NB4 (cell line): ENCODE measurements around the gene AKAP7.

Experiments used
- MYC ChIP-seq: IDR thresholded peaks from 2 replicates; pipeline ENCODE4 v1.6.1; 2011; ENCODE audit warnings: low read depth, low read length
- POLR2A ChIP-seq: IDR thresholded peaks from 2 replicates; pipeline ENCODE4 v1.6.1; 2011; ENCODE audit warnings: mild to moderate bottlenecking; ENCODE audit not compliant: insufficient read length; ENCODE audit errors: extremely low read depth
- TF ChIP-seq, protein P1 (sequence below): IDR thresholded peaks from one replicate; pipeline ENCODE4 v1.5.1; 2012; ENCODE audit warnings: low read depth, low read length

DNA sequence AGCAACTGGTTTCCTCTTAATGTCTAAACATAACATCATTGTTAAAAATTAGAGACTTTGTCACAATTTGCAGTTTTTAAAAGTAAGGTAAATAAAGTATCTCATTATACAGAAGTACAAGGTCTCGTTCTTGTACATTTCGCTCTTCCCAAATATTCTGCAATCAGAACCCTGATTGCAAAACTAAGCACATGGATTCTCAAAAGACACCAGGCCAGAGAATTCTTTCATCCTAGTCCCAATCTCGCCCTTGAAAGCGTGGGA lies 355 bp upstream of the AKAP7 start:
- TF ChIP-seq POLR2A (no peak), MYC (no peak)
- TF ChIP-seq, protein P1, sequence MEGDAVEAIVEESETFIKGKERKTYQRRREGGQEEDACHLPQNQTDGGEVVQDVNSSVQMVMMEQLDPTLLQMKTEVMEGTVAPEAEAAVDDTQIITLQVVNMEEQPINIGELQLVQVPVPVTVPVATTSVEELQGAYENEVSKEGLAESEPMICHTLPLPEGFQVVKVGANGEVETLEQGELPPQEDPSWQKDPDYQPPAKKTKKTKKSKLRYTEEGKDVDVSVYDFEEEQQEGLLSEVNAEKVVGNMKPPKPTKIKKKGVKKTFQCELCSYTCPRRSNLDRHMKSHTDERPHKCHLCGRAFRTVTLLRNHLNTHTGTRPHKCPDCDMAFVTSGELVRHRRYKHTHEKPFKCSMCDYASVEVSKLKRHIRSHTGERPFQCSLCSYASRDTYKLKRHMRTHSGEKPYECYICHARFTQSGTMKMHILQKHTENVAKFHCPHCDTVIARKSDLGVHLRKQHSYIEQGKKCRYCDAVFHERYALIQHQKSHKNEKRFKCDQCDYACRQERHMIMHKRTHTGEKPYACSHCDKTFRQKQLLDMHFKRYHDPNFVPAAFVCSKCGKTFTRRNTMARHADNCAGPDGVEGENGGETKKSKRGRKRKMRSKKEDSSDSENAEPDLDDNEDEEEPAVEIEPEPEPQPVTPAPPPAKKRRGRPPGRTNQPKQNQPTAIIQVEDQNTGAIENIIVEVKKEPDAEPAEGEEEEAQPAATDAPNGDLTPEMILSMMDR: no peak
